AG20443 (cell line): ENCODE measurements around the gene SFT2D1.

Experiments
- DNase-seq: peaks from one replicate; pipeline ENCODE4 v3.0.0; 2012; ENCODE audit warnings: low spot score, mixed read lengths

The SFT2D1 gene

DNA sequence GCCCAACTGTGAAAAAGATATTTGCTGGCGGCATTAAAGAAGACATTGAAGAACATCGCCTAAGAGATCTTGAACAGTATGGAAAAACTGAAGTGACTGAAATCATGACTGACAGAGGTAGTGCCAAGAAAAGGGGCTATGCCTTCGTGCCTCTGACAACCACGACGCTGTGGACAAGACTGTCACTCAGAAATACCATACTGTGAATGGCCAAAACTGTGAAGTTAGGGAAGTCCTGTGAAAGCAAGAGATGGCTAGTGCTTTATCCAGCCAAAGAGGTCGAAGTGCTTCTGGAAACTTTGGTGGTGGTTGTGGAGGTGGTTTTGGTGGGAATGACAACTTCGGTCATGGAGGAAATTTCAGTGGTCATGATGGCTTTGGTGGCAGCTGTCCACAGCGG is 7.5 kb downstream of the SFT2D1 start:
- no peak for DNase-seq

GRCh38 chr6:166333172-166333995 is 9.0 kb downstream of the SFT2D1 start:
- DNase-seq: no peak

DNA sequence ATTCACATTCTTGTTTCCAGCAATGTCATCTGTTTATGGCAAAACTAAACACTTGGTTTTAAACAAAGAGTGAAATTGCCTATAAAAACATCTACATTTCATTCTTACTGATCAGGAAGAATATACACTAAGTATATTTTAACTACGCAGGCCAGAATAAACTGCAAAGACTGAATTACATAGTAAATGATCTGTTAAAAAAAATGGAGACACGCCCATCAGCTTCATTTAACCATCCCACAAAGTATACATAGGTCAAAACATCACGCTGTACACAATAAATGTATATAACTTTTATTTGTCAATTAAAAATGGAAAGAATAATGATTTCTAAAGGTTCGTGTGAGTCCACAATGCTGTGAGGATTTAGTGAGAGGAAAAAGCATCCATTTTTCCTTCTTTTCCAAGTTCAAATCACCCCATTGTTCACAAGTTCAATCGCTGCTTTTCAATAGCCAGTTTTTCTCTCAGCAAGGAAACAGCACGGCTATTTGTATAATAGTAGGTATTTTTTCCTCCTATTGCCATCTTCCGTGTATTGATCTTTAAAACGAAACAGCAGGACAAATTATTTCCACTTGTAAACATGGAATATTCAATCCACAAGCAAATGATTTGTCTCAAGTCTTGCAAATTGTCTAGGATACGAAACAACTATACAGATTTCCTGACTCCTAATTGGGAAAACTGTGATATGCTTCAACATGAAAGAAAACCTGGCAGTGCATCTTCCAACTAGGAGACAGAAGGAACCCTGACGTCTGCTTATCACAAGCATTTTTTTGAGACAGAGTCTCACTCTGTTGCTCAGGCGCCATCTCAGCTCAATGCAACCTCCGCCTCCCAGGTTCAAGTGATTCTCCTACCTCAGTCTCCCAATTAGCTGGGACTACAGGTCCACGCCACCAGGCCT is 10.6 kb downstream of the SFT2D1 start:
- no peak for DNase-seq

DNA sequence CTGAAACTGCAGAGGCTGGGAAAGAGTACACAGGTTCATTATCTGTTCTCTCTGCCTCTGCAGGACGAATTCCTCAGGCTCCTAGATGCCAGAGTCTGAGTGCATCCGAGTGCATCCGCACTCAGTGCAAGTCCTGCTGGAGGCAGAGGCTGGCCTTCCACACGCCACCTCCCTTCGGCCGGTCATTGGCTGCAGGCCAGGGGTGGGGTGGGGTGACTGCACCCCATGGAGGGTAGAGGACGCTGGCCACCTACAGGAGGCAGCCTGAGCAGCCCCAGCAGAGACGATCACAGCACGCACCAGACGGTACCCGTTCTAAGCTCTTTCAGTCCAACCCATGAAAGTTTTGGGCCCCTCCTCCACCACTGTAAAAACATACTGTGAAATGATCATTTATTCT is 11.7 kb downstream of the SFT2D1 start:
- DNase-seq: peak; percentile 40

- no peak for DNase-seq
Measured at GRCh38 chr6:166325383-166326042, 16.8 kb downstream of the SFT2D1 start.

DNA sequence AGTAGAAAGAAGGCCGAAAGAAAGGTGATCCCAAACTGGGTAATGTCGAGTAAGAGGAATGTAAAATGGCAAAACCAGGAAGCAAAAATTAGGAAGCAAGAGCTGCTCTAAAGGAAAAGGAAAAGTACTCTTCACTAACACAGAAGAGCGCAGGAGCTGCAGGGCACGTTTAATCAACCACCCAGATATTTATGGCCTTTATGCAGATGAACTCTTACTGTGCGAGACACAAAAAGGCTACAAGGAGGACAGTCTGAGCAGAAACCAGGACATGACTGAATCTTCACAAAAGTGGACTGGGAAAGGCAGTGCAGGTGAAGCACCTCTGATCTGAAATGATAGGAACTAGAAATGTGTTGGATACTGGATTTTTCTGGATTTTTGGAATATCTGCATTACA is 18.9 kb downstream of the SFT2D1 start:
- DNase-seq: no peak

DNA sequence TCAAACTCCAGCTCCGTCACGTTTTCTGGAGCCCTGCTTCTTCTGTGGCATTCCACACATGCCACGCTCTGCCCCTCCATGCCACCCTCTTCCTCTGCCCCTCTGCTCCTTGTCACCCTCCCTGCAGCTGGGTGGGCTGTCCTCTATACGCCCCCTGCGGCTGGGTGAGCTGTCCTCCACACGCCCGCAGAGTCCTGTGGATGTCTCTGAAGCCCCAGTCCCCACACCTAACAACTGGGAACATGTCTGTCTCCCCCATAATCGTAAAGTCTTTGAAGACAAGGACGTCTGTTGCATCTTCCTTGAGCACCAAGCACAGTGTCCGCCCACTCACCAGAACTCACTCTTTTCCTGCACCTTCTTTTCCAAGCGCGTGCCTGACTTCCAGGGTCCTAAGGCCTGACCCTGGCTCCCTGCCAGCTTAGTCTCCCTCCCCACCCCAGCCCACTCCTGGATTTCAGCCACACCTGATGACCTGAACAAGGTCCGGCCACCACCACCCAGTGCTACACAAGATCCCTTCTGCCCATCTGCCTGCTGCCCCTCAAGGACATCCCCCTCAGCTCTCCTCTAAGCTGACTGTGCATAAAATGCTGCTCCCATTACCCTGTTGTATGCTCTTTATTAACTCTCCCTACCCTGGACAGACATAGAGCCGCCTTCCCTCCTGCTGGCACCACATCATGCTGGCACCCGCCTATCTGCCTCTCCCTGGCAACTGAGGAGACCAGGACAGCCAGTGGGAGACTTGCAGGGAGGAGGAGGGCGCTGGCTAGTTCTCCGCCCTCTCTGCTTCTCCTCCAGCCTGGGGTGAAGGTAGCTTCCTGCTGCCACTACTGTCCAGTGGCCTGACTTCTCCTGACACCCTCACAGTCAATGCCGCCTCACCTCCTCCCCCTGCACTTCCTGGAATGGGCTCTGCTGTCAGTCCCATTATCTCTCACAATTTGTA is 23.4 kb downstream of the SFT2D1 start:
- DNase-seq: no peak

- DNase-seq: no peak
Measured at GRCh38 chr6:166318227-166318626, 24.1 kb downstream of the SFT2D1 start.

DNA sequence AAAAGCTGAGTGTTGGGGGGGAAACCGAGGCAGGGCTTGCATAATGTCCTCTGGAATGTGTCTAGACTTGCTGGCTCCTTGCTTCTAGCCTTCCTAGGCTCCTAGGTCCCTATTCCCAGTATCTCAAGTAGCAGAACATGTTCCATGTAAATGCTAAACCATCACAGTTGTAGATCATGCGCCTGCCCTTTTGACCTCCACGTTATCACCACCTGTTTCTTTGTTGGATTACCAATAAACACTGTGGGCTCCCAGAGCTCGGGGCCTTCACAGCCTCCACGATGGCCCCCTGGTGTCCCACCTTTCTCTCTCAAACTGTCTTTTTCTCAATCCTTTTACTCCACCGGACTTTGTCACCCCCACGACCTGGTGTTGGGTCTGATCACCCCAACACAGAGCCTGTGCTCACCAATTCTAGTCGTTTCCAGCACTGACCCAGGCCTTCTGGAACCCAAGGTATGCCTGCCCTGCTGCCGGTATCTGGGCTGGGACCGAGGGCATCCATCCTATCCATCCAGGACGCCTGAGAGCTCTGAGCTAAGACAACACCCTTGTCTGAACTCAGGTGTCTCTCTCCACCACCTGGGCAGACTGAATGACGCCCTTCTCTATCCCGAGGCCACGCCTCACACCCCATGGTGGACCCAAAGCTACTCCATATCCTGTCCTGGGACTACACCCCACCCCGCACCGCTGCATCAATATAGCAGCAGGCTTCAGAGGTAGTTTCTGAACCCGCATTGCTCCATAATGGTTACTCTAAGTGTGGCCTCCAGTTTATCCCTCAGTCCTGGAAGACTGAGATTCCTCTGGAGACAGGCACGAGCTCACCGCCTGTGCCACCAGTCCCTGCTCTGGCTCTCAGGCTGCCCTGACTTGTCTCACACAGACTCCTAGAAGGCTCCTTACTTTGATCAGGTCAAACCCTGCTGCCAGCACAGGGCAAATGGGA is 24.8 kb downstream of the SFT2D1 start:
- DNase-seq: no peak

DNA sequence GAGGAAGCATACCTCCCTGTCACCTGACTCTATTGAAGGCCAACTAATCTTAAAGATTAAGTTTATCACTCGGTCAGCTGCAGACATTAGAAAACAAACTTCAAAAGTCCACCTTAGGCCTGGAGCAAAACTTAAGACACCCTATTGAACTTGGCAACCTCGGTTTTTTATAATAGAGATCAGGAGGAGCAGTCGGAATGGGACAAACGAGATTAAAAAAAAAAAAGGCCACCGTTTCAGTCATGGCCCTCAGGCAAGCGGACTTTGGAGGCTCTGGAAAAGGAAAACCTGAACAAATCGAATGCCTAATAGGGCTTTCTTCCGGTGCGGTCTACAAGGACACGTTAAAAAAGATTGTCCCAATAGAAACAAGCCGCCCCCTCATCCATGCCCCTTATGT is 26.9 kb downstream of the SFT2D1 start:
- no peak for DNase-seq

DNA sequence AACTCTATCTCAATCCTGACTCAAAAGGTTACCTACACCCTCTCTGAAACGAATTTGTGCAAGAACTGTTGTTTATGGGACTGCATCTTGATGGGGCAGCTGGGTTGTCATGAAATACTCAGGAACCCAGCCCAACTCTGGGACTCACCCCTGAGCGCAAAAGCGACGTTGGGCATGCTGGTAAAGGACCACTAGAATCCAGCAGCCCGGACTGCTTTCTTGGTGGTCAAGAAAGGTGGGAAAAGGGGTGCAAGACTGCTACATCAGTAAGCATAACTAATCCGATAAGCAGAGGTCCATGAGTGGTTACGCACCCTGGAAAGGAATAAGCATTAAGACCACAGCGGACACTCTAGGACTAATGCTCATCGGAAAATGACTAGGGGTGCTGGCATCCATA is 27.9 kb downstream of the SFT2D1 start:
- no peak for DNase-seq

DNA sequence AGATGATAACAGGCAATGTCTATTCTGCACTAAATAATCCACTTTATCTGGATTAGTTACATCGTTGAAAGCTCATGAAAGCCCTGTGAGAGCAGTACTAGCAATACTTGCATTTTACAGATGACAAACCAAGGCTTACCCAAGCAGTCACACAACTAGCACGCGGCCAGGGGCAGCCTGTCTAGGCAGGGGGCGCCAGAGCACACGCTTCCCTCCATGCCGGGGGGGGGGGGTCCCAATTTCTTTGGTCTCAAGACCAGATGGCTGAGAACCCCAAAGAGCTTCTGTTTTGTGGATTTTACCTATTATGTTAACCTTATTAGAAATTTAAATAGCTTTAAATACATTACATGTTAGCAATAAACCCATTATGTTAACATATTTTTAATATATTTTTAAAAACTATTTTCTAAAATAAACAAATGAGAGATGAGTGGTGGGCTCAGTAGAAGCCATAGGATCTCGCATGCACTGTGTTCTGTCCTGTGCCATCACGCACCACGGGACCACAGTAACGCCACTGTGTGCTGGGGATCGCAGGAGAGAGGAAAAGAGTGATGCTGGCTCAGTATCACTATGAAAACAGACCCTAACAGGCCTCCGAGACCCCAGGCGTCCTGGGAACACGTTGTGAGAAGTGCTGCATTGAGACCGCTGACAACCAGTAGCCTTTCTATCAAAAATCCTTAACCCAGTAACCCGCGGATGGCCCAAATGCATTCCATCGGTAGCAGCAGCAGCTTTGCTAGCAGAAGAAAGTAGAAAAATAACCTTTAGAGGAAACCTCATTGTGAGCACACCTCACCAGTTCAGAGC is 28.9 kb downstream of the SFT2D1 start:
- DNase-seq: peak; percentile 74

- DNase-seq: no peak
Measured at GRCh38 chr6:166312832-166313231, 29.5 kb downstream of the SFT2D1 start.

GRCh38 chr6:166310634-166311033 is 31.7 kb downstream of the SFT2D1 start:
- DNase-seq: no peak

DNA sequence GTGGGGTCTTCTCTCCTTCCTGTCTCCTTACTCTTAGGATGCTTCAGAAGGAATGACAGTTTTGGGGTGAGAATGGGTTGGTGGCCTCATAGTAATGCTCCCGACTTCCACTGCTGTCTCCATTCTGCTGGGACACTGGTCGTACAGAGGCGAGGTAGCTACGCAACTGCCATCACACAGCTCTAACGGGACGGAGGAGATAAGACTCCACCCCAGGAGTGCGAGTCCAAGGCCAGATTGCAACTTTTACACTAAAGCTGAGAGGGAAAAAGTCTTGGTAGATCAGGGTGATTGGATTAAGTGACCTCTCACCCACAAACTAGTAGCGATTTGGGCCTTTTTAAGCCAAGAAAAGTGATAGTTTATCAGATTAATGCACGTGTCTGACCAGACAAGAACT is 32.4 kb downstream of the SFT2D1 start:
- DNase-seq: no peak

DNA sequence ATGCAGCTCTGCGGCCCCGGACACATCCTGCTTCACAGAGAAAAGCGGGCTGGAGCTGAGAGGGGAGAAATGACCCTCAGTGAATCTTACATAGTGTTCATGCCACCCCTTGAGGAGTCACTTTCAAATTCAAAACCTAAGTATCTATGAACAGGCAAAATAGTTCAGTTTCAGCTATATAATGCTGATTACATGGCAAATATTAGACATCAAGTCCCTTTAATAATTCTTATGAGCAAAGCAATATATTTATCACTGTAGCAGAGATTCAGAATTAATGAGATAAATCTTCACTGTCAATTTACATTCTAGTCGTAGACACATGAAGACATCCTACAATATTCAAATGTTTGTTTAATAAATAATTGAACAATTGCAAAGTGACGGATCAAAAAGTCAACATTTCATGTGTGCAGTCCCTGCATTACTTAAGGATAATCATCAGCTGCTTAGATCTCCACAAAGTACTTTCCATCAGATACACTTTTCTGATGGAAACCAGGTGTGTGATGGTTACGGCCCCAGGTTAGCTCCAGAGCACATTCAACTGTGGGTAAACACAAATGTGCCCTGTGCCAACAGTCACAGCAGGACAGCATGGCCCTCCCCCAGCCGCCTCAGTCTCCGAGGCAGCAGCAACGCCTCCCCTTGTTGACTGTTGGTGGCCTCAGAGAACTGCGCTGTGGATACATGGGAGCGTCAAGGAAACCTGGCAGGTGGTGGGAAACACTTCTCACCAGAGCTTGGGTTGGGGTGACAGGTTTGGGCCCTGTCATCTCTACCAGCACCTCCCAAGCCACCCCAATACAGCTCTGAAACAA is 33.4 kb downstream of the SFT2D1 start:
- no peak for DNase-seq

DNA sequence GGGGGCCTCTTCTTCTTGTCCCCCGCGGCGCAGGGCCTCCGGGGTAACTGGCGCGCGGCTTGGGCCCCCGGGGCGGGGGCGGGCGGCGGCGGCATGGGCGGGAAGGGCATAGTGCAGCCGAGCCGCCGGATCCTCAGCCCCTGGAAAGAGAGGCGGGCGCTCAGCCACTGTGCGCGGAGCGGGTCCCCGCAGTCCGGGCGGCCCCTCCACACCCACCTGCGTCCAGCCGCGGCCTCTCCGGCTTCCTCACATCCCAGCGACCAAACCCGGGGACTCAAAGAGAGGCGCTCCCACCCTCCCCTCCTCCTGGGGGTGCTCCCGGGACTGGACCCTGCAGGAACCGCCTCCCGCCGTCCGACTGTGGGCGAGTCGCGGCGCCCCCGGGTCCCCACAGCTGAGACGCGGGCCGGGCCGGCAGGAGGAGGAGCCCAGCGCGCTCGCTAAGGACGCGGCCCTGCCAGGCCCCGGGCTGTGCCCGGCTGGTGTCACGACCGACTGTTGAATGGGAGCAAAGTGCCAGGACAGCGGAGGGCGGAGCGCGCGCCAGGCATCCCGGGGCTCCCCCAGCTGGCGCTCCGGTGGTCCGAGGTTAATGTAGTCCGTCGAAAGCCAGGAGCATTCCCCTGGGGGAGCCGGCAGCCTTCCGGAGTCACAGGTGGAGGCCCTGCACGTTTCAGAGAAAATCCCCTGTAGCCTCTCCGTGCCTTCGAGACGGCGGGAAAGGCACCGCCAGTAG is 34.1 kb downstream of the SFT2D1 start, which contains the start of gene PRR18:
Gene PRR18, minus strand, starts transcription at position 360 of the 736 bp plus-strand sequence. Its CDS starts 250 bp downstream, at position 110.
- peak; percentile 32 for DNase-seq
